ENCODE measurements around the gene DPM3. TPM values are rescaled to one million over a fixed set of nuclear protein-coding genes. Genes with fewer than 3 reads are reported as not detected.
A peak's percentile ranks its signal among the peaks of the same experiment; 100 is the strongest.

The DPM3 gene
- total and polyA plus RNA-seq, 2 of the 4 experiments (the other 2 are of a cell fraction): 29.0 to 129 TPM

DNA sequence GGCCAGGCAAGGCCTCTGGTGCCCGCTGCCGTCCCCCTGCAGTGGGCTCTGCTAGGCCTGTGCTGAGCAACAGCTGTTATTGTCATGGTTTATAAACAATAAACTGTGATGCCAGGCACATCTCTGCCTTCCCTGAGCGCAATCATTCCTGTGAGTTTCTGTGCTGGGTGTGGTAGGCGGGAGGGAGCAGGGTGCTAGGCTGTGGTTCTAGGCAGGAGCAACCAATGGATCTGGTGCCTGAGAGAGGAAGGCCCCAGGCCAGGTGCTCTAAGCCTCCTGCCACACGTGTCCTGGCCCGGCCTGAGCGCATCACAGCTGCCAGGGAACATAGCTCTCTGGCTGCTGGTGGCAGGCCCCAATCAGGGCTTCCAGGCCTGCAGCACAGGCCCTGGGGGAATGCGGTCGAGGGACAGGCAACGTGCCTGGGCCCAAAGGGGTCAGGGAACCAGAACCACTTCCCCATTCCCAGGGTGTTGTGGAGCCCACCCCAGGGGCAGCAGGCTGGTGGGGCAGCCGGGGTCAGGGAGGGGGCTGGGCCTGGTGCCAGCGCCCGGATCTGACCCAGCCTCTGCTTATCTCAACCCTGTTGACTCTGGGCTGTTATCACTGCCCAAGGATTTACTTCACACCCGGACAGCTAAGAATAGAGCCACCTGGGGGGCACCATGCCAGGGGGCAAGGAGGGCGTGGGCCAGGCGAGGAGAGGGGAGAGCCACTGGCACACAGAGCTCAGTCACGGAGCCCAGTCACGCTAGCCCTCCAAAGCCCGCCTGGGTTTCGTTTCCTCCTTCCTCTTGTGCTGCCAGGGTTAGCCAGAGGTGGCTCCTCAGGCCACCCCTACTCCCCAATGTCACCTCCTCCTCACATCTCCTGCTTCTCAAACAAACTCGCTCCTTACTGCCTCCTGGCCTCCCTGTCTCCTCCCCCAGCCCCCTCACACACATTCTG lies 44.8 kb upstream of the DPM3 start:
- Histone ChIP-seq H2BK5ac (ENCODE audit: low read depth, low read length, poor library complexity, severe bottlenecking) (no peak overlapping the region), H3K9me3 (ENCODE audit: control insufficient read depth, insufficient read depth, low read length) (no peaks in the 10 kb centered on the region), H4K91ac (ENCODE audit: insufficient read depth, low read depth, low read length) (no peak overlapping the region), H4K8ac (ENCODE audit: low read depth in 2 of 2, low read length in 2 of 2) (no peak overlapping the region), H2AK5ac (ENCODE audit: low read depth, low read length) (no peak overlapping the region), H3K4ac (ENCODE audit: low read depth, low read length) (no peak overlapping the region), H2AK9ac (replicated peaks; ENCODE audit: low read depth, low read length, poor library complexity) (no peak overlapping the region), H3K18ac (ENCODE audit: low read depth, low read length) (no peak overlapping the region), H2BK15ac (ENCODE audit: low read depth, low read length) (no peak overlapping the region), H3K36me3 (ENCODE audit: control insufficient read depth, insufficient read depth, low read length) (peaks cover 13% of the 10 kb centered on the region), H4K5ac (ENCODE audit: low read depth, low read length) (no peak overlapping the region), H3K9ac (ENCODE audit: low read depth, low read length) (no peak overlapping the region), H2BK120ac (ENCODE audit: low read depth, low read length) (no peak overlapping the region), H3K27ac (ENCODE audit: insufficient read depth, low read length) (no peak overlapping the region), H3K4me1 (ENCODE audit: control insufficient read depth, insufficient read depth, low read length) (no peaks in the 10 kb centered on the region), H3K4me2 (ENCODE audit: low read depth, low read length) (no peak overlapping the region), H3K4me3 (ENCODE audit: insufficient read depth, low read depth, low read length) (no peak overlapping the region), H3K23ac (ENCODE audit: low read depth, low read length) (no peak overlapping the region), H3K14ac (replicated peaks; ENCODE audit: low read depth, low read length) (no peak overlapping the region), H3K27me3 (ENCODE audit: control insufficient read depth, insufficient read depth, low read length) (no peaks in the 10 kb centered on the region), H3K9me1 (ENCODE audit: insufficient read depth, low read length) (no peaks in the 10 kb centered on the region), H2AFZ (replicated peaks; ENCODE audit: low read length, poor library complexity) (no peak overlapping the region), H4K20me1 (ENCODE audit: insufficient read depth, low read length) (no peaks in the 10 kb centered on the region), H2BK20ac (ENCODE audit: low read depth, low read length) (no peak overlapping the region), H3K79me1 (ENCODE audit: low read depth in 1 of 2, low read length in 2 of 2) (no peaks in the 10 kb centered on the region), H3K56ac (ENCODE audit: extremely low read depth, insufficient read depth, low read length) (no peak overlapping the region)
- WGBS, 2 experiments (ENCODE audit: extremely low coverage in 2 of 2, insufficient read length in 1 of 2): 66% methylated on average over 8 of the region's 21 CpGs; no CpG with 5 or more reads in 1 of the 2 experiments
- BruUV-seq (replicated peaks): no TSS peak
- DNase-seq (no peak), ATAC-seq (ENCODE audit: low read depth) (peak; percentile 15)
- in situ Hi-C loops (cut with MboI; ENCODE audit: low sequenced_read_pairs): no loop called here
- ChIA-PET CTCF (interaction anchor here (1.2 kb wide), 1 partner anchor 8 kb away, joined by 4 read pairs; no protein-coding TSS in a partner anchor), POLR2A (ENCODE audit: unreplicated experiment) (no interaction called here)
- intact Hi-C loops (cut with micrococcal nuclease): no loop called here
- dilution Hi-C loops (cut with HindIII; ENCODE audit: low sequenced_read_pairs, unreplicated experiment): no loop called here
- TF ChIP-seq CHD1 (IDR thresholded peaks at IDR 0.05; ENCODE audit: low read depth, low read length) (no peak), BHLHE40 (IDR thresholded peaks at IDR 0.05; ENCODE audit: low read depth, low read length) (no peak), CEBPB (IDR thresholded peaks at IDR 0.05; ENCODE audit: low read depth, low read length) (no peak), SMC3 (IDR thresholded peaks at IDR 0.05; ENCODE audit: low read depth, low read length) (no peak), USF2 (IDR thresholded peaks at IDR 0.05; ENCODE audit: low read depth, low read length) (no peak), FOS (IDR thresholded peaks at IDR 0.05; ENCODE audit: low read depth, low read length) (no peak), MAZ (IDR thresholded peaks at IDR 0.05; ENCODE audit: borderline replicate concordance, low read depth, low read length) (no peak), POLR2A (IDR thresholded peaks at IDR 0.05; ENCODE audit: low read depth, low read length) (no peak), MAFK (IDR thresholded peaks at IDR 0.05; ENCODE audit: low read depth, low read length) (no peak), RCOR1 (IDR thresholded peaks at IDR 0.05; ENCODE audit: insufficient replicate concordance, low read length) (no peak), MXI1 (IDR thresholded peaks at IDR 0.05; ENCODE audit: borderline replicate concordance, low read depth, low read length) (no peak), RAD21 (IDR thresholded peaks at IDR 0.05; ENCODE audit: low read length) (no peak), NFE2L2 (IDR thresholded peaks at IDR 0.05; ENCODE audit: low read depth, low read length) (no peak), RFX5 (IDR thresholded peaks at IDR 0.05; ENCODE audit: low read depth, low read length) (no peak)
- TF ChIP-seq, protein P1, sequence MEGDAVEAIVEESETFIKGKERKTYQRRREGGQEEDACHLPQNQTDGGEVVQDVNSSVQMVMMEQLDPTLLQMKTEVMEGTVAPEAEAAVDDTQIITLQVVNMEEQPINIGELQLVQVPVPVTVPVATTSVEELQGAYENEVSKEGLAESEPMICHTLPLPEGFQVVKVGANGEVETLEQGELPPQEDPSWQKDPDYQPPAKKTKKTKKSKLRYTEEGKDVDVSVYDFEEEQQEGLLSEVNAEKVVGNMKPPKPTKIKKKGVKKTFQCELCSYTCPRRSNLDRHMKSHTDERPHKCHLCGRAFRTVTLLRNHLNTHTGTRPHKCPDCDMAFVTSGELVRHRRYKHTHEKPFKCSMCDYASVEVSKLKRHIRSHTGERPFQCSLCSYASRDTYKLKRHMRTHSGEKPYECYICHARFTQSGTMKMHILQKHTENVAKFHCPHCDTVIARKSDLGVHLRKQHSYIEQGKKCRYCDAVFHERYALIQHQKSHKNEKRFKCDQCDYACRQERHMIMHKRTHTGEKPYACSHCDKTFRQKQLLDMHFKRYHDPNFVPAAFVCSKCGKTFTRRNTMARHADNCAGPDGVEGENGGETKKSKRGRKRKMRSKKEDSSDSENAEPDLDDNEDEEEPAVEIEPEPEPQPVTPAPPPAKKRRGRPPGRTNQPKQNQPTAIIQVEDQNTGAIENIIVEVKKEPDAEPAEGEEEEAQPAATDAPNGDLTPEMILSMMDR (conservative IDR thresholded peaks at IDR 0.05; ENCODE audit: low read depth, low read length): no peak
